ENCODE data around the gene RNF144B. TPM values are rescaled to one million over a fixed set of nuclear protein-coding genes. Genes with fewer than 3 reads are reported as not detected.
"Not testable (repeated sequence)": the region's sequence is repeated elsewhere in the genome, so short reads cannot be mapped to it uniquely, and the experiment has no call there.

The RNF144B gene
- total RNA-seq, 4 donors from 2014 or later, result 7.6 to 19.0 (median 12.5) TPM

DNA sequence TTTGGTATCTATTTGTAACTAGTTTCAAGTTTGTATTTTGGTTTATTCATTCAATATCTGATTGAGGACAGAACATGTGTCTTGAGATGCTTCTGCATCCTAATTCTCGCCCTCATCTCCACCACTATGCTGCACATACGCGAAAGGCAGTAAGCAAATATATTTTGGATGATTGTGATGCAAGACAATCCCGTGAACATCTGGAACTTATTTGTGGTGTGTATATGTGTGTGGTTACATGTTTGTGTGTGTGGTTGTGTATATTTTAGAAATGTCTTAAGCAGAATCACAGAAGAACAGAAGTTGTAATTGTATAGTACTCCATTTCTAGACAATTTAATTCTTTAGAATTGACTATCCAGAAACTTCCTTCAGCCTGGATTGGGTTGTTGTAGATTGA lies 35.1 kb upstream of the RNF144B start:
- Histone ChIP-seq H3K36me3 (no peaks in the 10 kb centered on the region), H3K4me3 (no peak overlapping the region), H3K27me3 (no peaks in the 10 kb centered on the region), H3K4me1 (peaks cover 0 to 43% (median 4%) of the 10 kb centered on the region in 3 donors), H3K9me3 (no peaks in the 10 kb centered on the region), H3K27ac (peak overlapping the region in 2 of 4 donors; percentile 45 to 66)
- WGBS, 2 donors, result 92 to 94% methylated on average over 4 of the region's 4 CpGs
- intact Hi-C loops (cut with DNase I), result no loop called here
- TF ChIP-seq POLR2A (IDR thresholded peaks at IDR 0.05), result no peak
- TF ChIP-seq, protein P1, sequence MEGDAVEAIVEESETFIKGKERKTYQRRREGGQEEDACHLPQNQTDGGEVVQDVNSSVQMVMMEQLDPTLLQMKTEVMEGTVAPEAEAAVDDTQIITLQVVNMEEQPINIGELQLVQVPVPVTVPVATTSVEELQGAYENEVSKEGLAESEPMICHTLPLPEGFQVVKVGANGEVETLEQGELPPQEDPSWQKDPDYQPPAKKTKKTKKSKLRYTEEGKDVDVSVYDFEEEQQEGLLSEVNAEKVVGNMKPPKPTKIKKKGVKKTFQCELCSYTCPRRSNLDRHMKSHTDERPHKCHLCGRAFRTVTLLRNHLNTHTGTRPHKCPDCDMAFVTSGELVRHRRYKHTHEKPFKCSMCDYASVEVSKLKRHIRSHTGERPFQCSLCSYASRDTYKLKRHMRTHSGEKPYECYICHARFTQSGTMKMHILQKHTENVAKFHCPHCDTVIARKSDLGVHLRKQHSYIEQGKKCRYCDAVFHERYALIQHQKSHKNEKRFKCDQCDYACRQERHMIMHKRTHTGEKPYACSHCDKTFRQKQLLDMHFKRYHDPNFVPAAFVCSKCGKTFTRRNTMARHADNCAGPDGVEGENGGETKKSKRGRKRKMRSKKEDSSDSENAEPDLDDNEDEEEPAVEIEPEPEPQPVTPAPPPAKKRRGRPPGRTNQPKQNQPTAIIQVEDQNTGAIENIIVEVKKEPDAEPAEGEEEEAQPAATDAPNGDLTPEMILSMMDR (IDR thresholded peaks at IDR 0.05), result no peak
- DNase-seq, result no peak

DNA sequence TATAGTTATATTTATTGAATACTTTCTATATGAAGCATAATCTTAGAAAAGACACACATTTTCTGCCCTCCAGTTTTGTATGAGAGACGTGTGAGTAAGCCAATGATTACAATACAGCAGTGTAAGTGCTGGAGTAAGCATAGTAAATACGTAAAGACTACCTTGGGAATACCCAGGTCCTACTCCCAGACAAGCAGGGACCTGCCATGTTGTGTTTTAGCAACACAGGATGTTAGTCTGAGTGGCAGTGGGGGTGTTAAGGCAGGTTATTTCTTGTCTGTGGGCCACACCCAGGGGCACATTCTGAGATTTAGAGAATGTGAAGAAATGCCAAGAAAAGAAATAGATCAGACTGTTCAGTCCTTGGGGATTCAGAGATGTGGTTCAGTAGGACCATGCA lies 34.3 kb upstream of the RNF144B start:
- WGBS, 2 donors, result 38 to 44% methylated on average over 2 of the region's 2 CpGs
- no peak for TF ChIP-seq POLR2A (IDR thresholded peaks at IDR 0.05)
- TF ChIP-seq, protein P1 (IDR thresholded peaks at IDR 0.05), result no peak
- H3K27ac ChIP-seq, result peak overlapping the region in 2 of 4 donors; percentile 45 to 66
- no peak overlapping the region for H3K4me3 ChIP-seq
- H3K4me1 ChIP-seq, result peaks cover 0 to 34% (median 4%) of the 10 kb centered on the region in 3 donors
- H3K36me3 ChIP-seq, result no peaks in the 10 kb centered on the region
- no peaks in the 10 kb centered on the region for H3K27me3 ChIP-seq
- intact Hi-C loops (cut with DNase I), result no loop called here
- no peaks in the 10 kb centered on the region for H3K9me3 ChIP-seq
- no peak for DNase-seq

DNA sequence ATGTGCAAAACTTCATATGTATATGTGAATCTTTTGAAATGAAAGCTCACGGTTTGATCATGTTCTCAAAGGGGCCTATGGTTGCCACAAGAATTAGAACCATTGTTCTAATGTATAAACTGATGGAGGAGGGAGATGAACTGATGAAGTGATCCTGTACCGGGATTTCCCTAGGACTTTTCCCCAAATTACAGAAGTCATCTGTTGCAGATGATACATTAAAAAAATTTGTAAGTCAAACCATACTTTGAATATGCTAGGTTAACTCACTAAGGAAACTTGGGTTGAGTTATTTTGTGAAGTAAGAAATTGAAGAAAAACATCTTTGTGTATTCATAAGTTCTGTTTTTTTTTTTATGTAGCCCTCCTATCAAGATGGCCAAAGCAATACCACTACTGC lies 33.9 kb upstream of the RNF144B start:
- TF ChIP-seq, protein P1 (IDR thresholded peaks at IDR 0.05), result no peak
- TF ChIP-seq POLR2A (IDR thresholded peaks at IDR 0.05), result no peak
- 34 to 67% methylated on average over 2 of the region's 2 CpGs for WGBS, 2 donors
- Histone ChIP-seq H3K27ac (peak overlapping the region in 2 of 4 donors; percentile 42 to 45), H3K9me3 (no peaks in the 10 kb centered on the region), H3K4me1 (peaks cover 0 to 33% (median 4%) of the 10 kb centered on the region in 3 donors), H3K27me3 (no peaks in the 10 kb centered on the region), H3K36me3 (no peaks in the 10 kb centered on the region), H3K4me3 (no peak overlapping the region)
- intact Hi-C loops (cut with DNase I), result no loop called here
- DNase-seq, result no peak

DNA sequence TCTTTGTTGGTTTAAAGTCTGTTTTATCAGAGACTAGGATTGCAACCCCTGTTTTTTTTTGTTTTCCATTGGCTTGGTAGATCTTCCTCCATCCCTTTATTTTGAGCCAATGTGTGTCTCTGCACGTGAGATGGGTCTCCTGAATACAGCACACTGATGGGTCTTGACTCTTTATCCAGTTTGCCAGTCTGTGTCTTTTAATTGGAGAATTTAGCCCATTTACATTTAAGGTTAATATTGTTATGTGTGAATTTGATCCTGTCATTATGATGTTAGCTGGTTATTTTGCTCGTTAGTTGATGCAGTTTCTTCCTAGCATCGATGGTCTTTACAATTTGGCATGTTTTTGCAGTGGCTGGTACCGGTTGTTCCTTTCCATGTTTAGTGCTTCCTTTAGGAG lies 29.6 kb upstream of the RNF144B start:
- H3K27ac ChIP-seq; H3K36me3 ChIP-seq; DNase-seq; intact Hi-C loops (cut with DNase I); H3K27me3 ChIP-seq; H3K4me3 ChIP-seq; H3K9me3 ChIP-seq: not testable (repeated sequence)
- 68 to 83% methylated on average over 4 of the region's 4 CpGs for WGBS, 2 donors
- peaks cover 0 to 19% (median 7%) of the 10 kb centered on the region in 3 donors for H3K4me1 ChIP-seq

DNA sequence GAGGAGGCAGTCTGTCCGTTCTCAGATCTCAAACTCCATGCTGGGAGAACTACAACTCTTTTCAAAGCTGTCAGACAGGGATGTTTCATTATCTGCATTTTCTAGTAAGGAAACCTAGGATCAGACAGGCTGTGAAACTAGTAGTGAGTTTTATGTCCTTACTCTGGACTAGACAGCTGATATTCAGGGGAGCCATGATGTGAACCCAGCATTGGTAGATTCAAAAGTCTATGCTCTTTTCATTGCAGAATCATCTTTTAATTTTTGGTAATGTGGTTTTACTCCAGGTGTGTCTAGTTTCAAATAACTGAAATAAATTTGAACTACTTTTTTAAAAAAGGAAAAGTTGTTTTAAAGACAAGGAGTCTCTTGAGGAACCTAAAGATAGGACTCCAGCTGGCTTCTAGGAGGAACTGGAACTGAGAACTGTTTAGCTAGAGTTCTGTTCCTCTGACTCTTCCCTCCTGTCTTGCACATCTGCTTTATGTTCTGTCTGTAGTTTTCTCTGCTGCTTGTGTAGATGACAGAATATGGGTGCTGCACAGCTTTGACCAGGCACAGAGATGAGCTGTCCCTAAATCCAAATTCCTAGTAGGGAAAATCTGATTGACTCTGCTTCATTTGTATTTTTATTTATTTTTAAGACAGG lies 27.8 kb upstream of the RNF144B start:
- Histone ChIP-seq H3K4me1 (peaks cover 0 to 13% (median 5%) of the 10 kb centered on the region in 3 donors), H3K27ac (peak overlapping the region in 1 of 4 donors; percentile 31), H3K4me3 (no peak overlapping the region), H3K9me3 (no peaks in the 10 kb centered on the region), H3K27me3 (no peaks in the 10 kb centered on the region), H3K36me3 (no peaks in the 10 kb centered on the region)
- intact Hi-C loops (cut with DNase I), result no loop called here
- WGBS, 2 donors, result 100% methylated on average over 1 of the region's 1 CpG; no CpG with 5 or more reads in 1 of the 2 donors
- TF ChIP-seq, protein P1 (IDR thresholded peaks at IDR 0.05), result no peak
- no peak for TF ChIP-seq POLR2A (IDR thresholded peaks at IDR 0.05)
- no peak for DNase-seq
